WTC11 (cell line): Measurements from ENCODE around the gene DUT. TPM values are rescaled to one million over a fixed set of nuclear protein-coding genes. Genes with fewer than 3 reads are reported as not detected.

Experiments used
- ATAC-seq: fragments of 200-7000 bp; cut with Tn5 transposase; 2 replicates; pipeline ENCODE4 v1.10.0; 2021; ENCODE audit warnings: mild to moderate bottlenecking, moderate library complexity
- CTCF ChIA-PET: fragments of 300-600 bp; sonication (Branson Sonifier 250); formaldehyde crosslinking; loops from one replicate; lab custom pipeline; 2021; ENCODE audit warnings: antibody characterized with exemption; lab: Charles Lee
- POLR2A ChIA-PET: fragments of 350-600 bp; sonication (Branson Sonifier 250); formaldehyde crosslinking; loops from one replicate; lab custom pipeline; 2021; ENCODE audit warnings: antibody characterized with exemption; lab: Charles Lee
- DNase-seq: peaks from one replicate; pipeline ENCODE4 v3.0.0; 2021; ENCODE audit warnings: low spot score
- H3K27ac Mint-ChIP-seq: 2 replicates; pipeline ENCODE4 v1.8.0; 2021; ENCODE audit warnings: mixed read lengths
- H3K27me3 Mint-ChIP-seq: 2 replicates; pipeline ENCODE4 v1.8.0; 2021; ENCODE audit warnings: low read depth, mild to moderate bottlenecking, moderate library complexity, mixed read lengths
- H3K36me3 Mint-ChIP-seq: 2 replicates; pipeline ENCODE4 v1.8.0; 2021; ENCODE audit warnings: mixed read lengths
- H3K4me1 Mint-ChIP-seq: 2 replicates; pipeline ENCODE4 v1.8.0; 2022; ENCODE audit warnings: mixed read lengths
- H3K4me3 Mint-ChIP-seq: 2 replicates; pipeline ENCODE4 v1.8.0; 2021; ENCODE audit warnings: mild to moderate bottlenecking, moderate library complexity, mixed read lengths
- H3K9me3 Mint-ChIP-seq: 2 replicates; pipeline ENCODE4 v1.8.0; 2021; ENCODE audit warnings: mixed read lengths
- CREB1 ChIP-seq: sonication (generic); formaldehyde crosslinking; IDR thresholded peaks from 2 replicates; pipeline ENCODE4 v1.8.0; 2023; ENCODE audit warnings: mild to moderate bottlenecking, missing genetic modification reagents
- ELF4 ChIP-seq: sonication (generic); formaldehyde crosslinking; IDR thresholded peaks from 2 replicates; pipeline ENCODE4 v1.8.1; 2022; ENCODE audit warnings: low read depth, mild to moderate bottlenecking, moderate library complexity, missing genetic modification reagents
- FOXJ3 ChIP-seq: sonication (generic); formaldehyde crosslinking; IDR thresholded peaks from 2 replicates; pipeline ENCODE4 v1.9.0; 2021; ENCODE audit warnings: missing genetic modification reagents, mild to moderate bottlenecking, borderline replicate concordance
- MXD4 ChIP-seq: fragments of 250-450 bp; sonication (Bioruptor Pico); IDR thresholded peaks from 2 replicates; pipeline ENCODE4 v1.8.0; 2021; ENCODE audit warnings: mild to moderate bottlenecking, moderate library complexity, borderline replicate concordance
- MYBL2 ChIP-seq: sonication (generic); formaldehyde crosslinking; IDR thresholded peaks from 2 replicates; pipeline ENCODE4 v1.8.1; 2023; ENCODE audit warnings: mild to moderate bottlenecking, moderate library complexity, missing genetic modification reagents
- NFE2L1 ChIP-seq: sonication (generic); formaldehyde crosslinking; IDR thresholded peaks from 2 replicates; pipeline ENCODE4 v1.8.1; 2023; ENCODE audit warnings: missing genetic modification reagents
- SMAD3 ChIP-seq: sonication (generic); formaldehyde crosslinking; IDR thresholded peaks from 2 replicates; pipeline ENCODE4 v1.8.0; 2022; ENCODE audit warnings: missing genetic modification reagents, mild to moderate bottlenecking, borderline replicate concordance
- TCF7 ChIP-seq: sonication (generic); formaldehyde crosslinking; IDR thresholded peaks from 2 replicates; pipeline ENCODE4 v1.8.0; 2022; ENCODE audit warnings: mild to moderate bottlenecking, low read depth, missing genetic modification reagents, moderate library complexity
- total RNA-seq: library from RNA; stranded (reverse); gene quantifications from 3 replicates; pipeline ENCODE4 v1.2.3, GENCODE V29; 2021
- TF ChIP-seq, protein P1 (sequence below): fragments of 250-450 bp; sonication (Bioruptor Pico); IDR thresholded peaks from 2 replicates; pipeline ENCODE4 v1.9.0; 2021; ENCODE audit warnings: mild to moderate bottlenecking
- TF ChIP-seq, protein P2 (sequence below): sonication (generic); formaldehyde crosslinking; conservative IDR thresholded peaks from 2 replicates; pipeline ENCODE4 v1.8.1; 2022; ENCODE audit warnings: mild to moderate bottlenecking, missing genetic modification reagents
- TF ChIP-seq, protein P3 (sequence below): sonication (generic); formaldehyde crosslinking; IDR thresholded peaks from 2 replicates; pipeline ENCODE4 v1.8.0; 2023; ENCODE audit warnings: missing genetic modification reagents
- TF ChIP-seq, protein P4 (sequence below): fragments of 250-450 bp; sonication (Bioruptor Pico); IDR thresholded peaks from 2 replicates; pipeline ENCODE4 v1.9.0; 2021; ENCODE audit warnings: mild to moderate bottlenecking, borderline replicate concordance
- TF ChIP-seq, protein P5 (sequence below): sonication (generic); formaldehyde crosslinking; IDR thresholded peaks from 2 replicates; pipeline ENCODE4 v1.8.1; 2023; ENCODE audit warnings: mild to moderate bottlenecking, missing genetic modification reagents, borderline replicate concordance
- TF ChIP-seq, protein P6 (sequence below): sonication (generic); formaldehyde crosslinking; IDR thresholded peaks from 2 replicates; pipeline ENCODE4 v1.8.1; 2022; ENCODE audit warnings: low read depth, missing genetic modification reagents, borderline replicate concordance
- TF ChIP-seq, protein P7 (sequence below): sonication (generic); formaldehyde crosslinking; IDR thresholded peaks from 2 replicates; pipeline ENCODE4 v1.8.0; 2023; ENCODE audit warnings: missing genetic modification reagents, mild to moderate bottlenecking, borderline replicate concordance

The DUT gene
- total RNA-seq, 1 experiment from 2014 or later, result 204 TPM

DNA sequence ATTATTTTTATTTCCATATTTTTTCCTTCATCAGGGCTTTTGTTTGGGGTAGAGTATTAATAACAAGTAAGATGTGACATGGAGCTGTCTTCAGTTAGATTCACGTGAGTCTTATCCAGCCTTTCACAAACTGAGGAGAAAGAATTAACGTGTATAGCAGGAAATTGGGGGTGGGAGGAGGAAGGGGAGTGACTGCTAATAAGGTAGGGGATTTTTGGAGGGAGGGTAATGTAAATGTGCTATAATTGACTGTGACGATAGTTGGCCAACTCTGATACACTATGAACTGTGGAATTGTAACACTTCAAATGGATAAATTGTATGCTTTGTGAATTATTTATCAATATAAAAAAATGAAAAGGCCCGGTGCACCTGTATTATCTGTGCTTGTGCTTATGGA, 8.9 kb downstream of the DUT start:
- POLR2A ChIA-PET, result no interaction called here
- Mint-ChIP-seq H3K4me1 (peaks cover 8% of the 10 kb centered on the region), H3K27me3 (no peaks in the 10 kb centered on the region), H3K4me3 (no peak overlapping the region), H3K27ac (0 out of 2 replicates have a peak overlapping the region, but pooled peaks have one; percentile 60), H3K9me3 (no peaks in the 10 kb centered on the region), H3K36me3 (peaks cover 66% of the 10 kb centered on the region)
- no peak for DNase-seq
- CTCF ChIA-PET, result no interaction called here
- TF ChIP-seq NFE2L1 (CRISPR knock-in tag), result no peak
- TF ChIP-seq, protein P1, sequence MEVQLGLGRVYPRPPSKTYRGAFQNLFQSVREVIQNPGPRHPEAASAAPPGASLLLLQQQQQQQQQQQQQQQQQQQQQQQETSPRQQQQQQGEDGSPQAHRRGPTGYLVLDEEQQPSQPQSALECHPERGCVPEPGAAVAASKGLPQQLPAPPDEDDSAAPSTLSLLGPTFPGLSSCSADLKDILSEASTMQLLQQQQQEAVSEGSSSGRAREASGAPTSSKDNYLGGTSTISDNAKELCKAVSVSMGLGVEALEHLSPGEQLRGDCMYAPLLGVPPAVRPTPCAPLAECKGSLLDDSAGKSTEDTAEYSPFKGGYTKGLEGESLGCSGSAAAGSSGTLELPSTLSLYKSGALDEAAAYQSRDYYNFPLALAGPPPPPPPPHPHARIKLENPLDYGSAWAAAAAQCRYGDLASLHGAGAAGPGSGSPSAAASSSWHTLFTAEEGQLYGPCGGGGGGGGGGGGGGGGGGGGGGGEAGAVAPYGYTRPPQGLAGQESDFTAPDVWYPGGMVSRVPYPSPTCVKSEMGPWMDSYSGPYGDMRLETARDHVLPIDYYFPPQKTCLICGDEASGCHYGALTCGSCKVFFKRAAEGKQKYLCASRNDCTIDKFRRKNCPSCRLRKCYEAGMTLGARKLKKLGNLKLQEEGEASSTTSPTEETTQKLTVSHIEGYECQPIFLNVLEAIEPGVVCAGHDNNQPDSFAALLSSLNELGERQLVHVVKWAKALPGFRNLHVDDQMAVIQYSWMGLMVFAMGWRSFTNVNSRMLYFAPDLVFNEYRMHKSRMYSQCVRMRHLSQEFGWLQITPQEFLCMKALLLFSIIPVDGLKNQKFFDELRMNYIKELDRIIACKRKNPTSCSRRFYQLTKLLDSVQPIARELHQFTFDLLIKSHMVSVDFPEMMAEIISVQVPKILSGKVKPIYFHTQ, result no peak
- TF ChIP-seq, protein P2, sequence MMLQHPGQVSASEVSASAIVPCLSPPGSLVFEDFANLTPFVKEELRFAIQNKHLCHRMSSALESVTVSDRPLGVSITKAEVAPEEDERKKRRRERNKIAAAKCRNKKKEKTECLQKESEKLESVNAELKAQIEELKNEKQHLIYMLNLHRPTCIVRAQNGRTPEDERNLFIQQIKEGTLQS (CRISPR knock-in tag), result no peak
- TF ChIP-seq, protein P3, sequence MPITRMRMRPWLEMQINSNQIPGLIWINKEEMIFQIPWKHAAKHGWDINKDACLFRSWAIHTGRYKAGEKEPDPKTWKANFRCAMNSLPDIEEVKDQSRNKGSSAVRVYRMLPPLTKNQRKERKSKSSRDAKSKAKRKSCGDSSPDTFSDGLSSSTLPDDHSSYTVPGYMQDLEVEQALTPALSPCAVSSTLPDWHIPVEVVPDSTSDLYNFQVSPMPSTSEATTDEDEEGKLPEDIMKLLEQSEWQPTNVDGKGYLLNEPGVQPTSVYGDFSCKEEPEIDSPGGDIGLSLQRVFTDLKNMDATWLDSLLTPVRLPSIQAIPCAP (CRISPR knock-in tag), result no peak
- no peak for TF ChIP-seq CREB1 (CRISPR knock-in tag)
- TF ChIP-seq SMAD3 (CRISPR knock-in tag), result no peak
- no peak for TF ChIP-seq TCF7
- TF ChIP-seq ELF4 (CRISPR knock-in tag), result no peak
- TF ChIP-seq, protein P4, sequence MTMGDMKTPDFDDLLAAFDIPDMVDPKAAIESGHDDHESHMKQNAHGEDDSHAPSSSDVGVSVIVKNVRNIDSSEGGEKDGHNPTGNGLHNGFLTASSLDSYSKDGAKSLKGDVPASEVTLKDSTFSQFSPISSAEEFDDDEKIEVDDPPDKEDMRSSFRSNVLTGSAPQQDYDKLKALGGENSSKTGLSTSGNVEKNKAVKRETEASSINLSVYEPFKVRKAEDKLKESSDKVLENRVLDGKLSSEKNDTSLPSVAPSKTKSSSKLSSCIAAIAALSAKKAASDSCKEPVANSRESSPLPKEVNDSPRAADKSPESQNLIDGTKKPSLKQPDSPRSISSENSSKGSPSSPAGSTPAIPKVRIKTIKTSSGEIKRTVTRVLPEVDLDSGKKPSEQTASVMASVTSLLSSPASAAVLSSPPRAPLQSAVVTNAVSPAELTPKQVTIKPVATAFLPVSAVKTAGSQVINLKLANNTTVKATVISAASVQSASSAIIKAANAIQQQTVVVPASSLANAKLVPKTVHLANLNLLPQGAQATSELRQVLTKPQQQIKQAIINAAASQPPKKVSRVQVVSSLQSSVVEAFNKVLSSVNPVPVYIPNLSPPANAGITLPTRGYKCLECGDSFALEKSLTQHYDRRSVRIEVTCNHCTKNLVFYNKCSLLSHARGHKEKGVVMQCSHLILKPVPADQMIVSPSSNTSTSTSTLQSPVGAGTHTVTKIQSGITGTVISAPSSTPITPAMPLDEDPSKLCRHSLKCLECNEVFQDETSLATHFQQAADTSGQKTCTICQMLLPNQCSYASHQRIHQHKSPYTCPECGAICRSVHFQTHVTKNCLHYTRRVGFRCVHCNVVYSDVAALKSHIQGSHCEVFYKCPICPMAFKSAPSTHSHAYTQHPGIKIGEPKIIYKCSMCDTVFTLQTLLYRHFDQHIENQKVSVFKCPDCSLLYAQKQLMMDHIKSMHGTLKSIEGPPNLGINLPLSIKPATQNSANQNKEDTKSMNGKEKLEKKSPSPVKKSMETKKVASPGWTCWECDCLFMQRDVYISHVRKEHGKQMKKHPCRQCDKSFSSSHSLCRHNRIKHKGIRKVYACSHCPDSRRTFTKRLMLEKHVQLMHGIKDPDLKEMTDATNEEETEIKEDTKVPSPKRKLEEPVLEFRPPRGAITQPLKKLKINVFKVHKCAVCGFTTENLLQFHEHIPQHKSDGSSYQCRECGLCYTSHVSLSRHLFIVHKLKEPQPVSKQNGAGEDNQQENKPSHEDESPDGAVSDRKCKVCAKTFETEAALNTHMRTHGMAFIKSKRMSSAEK, result no peak
- TF ChIP-seq MXD4 (CRISPR knock-in tag), result no peak
- no peak for TF ChIP-seq MYBL2
- TF ChIP-seq, protein P5, sequence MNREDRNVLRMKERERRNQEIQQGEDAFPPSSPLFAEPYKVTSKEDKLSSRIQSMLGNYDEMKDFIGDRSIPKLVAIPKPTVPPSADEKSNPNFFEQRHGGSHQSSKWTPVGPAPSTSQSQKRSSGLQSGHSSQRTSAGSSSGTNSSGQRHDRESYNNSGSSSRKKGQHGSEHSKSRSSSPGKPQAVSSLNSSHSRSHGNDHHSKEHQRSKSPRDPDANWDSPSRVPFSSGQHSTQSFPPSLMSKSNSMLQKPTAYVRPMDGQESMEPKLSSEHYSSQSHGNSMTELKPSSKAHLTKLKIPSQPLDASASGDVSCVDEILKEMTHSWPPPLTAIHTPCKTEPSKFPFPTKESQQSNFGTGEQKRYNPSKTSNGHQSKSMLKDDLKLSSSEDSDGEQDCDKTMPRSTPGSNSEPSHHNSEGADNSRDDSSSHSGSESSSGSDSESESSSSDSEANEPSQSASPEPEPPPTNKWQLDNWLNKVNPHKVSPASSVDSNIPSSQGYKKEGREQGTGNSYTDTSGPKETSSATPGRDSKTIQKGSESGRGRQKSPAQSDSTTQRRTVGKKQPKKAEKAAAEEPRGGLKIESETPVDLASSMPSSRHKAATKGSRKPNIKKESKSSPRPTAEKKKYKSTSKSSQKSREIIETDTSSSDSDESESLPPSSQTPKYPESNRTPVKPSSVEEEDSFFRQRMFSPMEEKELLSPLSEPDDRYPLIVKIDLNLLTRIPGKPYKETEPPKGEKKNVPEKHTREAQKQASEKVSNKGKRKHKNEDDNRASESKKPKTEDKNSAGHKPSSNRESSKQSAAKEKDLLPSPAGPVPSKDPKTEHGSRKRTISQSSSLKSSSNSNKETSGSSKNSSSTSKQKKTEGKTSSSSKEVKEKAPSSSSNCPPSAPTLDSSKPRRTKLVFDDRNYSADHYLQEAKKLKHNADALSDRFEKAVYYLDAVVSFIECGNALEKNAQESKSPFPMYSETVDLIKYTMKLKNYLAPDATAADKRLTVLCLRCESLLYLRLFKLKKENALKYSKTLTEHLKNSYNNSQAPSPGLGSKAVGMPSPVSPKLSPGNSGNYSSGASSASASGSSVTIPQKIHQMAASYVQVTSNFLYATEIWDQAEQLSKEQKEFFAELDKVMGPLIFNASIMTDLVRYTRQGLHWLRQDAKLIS, result no peak
- TF ChIP-seq, protein P6, sequence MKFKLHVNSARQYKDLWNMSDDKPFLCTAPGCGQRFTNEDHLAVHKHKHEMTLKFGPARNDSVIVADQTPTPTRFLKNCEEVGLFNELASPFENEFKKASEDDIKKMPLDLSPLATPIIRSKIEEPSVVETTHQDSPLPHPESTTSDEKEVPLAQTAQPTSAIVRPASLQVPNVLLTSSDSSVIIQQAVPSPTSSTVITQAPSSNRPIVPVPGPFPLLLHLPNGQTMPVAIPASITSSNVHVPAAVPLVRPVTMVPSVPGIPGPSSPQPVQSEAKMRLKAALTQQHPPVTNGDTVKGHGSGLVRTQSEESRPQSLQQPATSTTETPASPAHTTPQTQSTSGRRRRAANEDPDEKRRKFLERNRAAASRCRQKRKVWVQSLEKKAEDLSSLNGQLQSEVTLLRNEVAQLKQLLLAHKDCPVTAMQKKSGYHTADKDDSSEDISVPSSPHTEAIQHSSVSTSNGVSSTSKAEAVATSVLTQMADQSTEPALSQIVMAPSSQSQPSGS (CRISPR knock-in tag), result no peak
- no peak for TF ChIP-seq FOXJ3 (CRISPR knock-in tag)
- TF ChIP-seq, protein P7, sequence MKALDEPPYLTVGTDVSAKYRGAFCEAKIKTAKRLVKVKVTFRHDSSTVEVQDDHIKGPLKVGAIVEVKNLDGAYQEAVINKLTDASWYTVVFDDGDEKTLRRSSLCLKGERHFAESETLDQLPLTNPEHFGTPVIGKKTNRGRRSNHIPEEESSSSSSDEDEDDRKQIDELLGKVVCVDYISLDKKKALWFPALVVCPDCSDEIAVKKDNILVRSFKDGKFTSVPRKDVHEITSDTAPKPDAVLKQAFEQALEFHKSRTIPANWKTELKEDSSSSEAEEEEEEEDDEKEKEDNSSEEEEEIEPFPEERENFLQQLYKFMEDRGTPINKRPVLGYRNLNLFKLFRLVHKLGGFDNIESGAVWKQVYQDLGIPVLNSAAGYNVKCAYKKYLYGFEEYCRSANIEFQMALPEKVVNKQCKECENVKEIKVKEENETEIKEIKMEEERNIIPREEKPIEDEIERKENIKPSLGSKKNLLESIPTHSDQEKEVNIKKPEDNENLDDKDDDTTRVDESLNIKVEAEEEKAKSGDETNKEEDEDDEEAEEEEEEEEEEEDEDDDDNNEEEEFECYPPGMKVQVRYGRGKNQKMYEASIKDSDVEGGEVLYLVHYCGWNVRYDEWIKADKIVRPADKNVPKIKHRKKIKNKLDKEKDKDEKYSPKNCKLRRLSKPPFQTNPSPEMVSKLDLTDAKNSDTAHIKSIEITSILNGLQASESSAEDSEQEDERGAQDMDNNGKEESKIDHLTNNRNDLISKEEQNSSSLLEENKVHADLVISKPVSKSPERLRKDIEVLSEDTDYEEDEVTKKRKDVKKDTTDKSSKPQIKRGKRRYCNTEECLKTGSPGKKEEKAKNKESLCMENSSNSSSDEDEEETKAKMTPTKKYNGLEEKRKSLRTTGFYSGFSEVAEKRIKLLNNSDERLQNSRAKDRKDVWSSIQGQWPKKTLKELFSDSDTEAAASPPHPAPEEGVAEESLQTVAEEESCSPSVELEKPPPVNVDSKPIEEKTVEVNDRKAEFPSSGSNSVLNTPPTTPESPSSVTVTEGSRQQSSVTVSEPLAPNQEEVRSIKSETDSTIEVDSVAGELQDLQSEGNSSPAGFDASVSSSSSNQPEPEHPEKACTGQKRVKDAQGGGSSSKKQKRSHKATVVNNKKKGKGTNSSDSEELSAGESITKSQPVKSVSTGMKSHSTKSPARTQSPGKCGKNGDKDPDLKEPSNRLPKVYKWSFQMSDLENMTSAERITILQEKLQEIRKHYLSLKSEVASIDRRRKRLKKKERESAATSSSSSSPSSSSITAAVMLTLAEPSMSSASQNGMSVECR (CRISPR knock-in tag), result no peak
- no peak for ATAC-seq
